ENCODE data around the gene NWD2.

NWD2 gene

DNA sequence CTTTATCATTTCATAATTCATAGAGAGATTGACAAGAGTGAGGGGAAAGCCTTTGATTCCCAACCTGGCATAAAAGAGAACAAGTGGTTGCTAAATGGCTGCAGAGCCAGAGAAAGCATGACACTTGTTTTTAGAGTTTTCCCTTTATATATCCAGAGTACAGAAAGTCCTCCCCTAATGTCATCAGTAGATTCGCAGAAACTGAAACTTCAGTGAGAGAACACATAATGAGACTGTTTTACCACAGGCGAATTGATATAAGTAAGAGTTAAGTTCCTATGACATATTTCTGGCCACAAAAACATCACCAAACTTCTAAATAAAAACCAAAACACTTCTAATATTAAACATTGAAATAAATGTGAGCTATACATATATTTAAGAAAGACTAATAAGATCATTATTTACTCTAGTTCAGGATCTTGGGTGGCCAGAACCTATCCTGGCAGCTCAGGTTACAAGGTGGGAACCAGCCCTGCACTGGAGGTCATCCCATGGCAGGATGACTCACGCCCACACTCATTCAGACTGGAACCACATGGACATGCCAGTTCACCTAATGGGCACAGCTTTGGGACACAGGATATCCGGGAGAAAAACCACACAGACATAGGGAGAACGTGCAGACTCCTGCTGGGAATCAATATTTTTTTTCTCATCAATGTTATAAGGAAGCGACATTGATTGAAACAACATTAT, 35.5 kb downstream of the NWD2 start:
- no peak for DNase-seq (ENCODE audit: low read depth in 2 of 2)

DNA sequence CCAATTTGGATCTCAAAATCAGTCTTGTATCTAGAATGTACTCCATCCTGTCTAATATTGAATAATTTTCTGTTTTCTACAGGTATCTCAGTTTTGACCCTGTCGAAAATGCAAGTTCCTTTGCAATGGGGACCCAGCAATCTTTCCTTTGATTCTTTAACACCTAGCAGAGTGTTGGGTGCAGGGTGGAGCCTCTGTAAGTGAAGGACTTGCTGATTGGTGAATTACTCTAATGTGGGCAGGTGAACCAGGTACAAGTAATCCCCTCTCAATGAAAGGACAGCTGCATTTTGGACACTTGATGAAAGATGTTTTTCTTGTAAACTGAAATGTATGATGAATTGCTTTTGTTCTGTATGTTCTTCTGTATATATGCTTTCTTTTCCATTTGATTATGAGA, 54.9 kb downstream of the NWD2 start:
- no peak for DNase-seq (ENCODE audit: low read depth in 2 of 2)

DNA sequence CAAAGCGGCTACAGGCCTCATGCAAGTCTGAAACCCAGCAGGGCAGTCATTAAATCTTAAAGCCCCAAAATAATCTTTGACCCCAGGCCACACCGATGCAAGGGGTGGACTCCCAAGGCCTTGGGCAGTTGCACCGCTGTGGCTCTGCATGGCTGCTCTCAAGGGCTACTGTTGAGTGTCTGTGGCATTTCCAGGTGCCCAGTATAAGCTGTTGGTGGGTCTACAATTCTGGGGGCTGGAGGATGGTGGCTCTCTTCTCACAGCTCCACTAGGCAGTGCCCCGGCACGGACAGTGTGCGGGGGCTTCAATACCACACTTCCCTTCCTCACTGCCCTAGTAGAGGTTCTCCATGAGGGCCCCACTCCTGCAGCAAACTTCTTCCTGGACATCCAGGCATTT, 60.1 kb downstream of the NWD2 start:
- no peak for DNase-seq (ENCODE audit: low read depth in 2 of 2)

DNA sequence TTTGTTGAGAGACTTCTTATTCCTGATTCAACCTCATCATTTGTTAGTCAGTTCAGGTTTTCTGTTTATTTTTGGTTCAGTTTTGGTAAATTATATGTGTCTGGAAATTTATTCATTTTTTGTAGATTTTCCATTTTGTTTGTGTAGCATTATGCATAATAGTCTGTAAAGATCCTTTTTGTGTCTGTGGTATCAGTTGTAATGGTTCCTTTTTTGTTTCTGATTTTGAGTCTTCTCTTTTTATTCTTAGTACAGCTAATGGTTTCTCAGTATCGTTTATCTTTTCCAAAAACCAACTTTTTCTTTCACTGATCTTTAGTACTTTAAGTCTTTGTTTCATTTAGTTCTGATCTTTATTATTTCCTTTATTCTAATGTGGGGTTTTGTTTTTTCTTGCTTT, 61.4 kb downstream of the NWD2 start:
- DNase-seq (ENCODE audit: low read depth in 2 of 2) = no peak

DNA sequence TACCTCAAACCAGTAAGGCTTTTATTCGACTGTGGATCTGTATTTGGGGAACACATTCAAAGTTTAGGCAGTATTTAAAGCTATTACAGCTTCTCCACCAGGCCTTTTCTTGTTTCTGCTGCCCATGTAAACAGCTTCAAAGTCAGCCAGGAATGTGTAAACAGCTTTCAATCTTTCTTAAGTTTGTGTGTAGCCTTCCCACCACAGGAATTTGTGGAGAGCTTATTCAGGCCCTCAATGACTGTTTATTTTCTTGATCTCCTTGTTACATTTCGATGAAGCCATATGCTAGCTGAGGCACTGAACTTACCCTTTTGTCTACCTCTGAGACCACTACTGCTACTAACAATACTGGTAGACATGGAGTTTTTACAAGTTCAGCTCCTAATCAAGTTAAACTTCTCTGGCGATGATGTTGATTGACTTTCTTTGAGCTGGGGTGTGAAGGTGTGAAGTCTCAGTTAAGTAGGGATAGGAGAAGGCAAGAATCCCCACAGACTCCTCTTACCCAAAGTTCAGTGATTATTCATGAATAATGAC, 72.6 kb downstream of the NWD2 start:
- no peak for DNase-seq (ENCODE audit: low read depth in 2 of 2)

DNA sequence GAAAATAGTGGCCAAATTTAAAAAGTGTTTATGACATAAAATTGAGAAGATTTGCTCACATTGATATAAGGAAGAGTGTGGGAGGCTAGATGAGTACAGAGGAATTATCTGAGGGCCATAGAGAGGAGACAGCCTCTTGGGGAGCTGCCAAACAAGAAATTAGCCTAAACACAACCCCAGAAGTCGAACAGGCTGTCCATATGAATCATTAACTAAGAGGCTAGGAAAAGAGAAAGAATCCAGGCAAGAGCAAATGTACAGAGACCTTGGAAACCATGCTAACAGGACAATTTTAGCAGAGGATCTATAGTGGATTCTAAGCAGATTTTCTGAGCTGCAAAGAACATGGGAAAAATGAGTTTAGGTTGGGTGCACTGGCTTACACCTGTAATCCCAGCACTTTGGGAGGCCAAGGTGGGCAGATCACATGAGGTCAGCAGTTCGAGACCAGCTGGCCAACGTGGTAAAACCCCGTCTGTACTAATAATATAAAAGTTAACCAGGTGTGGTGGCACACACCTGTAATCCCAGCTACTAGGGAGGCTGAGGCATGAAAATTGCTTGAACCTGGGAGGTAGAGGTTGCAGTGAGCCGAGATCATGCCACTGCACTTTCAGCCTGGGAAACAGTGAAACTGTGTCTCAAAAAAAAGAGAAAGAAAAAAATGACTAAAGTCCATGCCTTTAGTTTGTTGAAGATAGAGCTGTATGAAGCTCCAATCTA, 76.1 kb downstream of the NWD2 start:
- no peak for DNase-seq (ENCODE audit: low read depth in 2 of 2)

DNA sequence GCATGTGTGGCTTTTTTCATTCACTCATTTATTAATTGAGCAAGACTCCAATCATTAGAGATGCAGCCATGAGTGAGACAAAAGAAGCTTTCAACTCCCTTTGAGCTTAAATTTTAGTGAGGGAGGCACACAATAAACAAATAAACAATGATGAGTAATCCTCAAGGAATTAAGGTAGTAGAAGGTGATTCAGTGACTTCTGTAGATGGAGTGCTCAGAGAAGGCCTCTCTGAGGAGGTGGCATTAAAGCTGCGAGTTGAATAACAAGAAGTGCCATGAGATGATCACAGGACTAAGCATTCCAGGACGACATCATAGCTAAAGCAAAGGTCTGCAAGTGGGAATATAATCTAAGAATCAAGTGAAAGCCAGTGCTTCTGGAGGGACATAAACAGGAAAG, 77.6 kb downstream of the NWD2 start:
- no peak for DNase-seq (ENCODE audit: low read depth in 2 of 2)

DNA sequence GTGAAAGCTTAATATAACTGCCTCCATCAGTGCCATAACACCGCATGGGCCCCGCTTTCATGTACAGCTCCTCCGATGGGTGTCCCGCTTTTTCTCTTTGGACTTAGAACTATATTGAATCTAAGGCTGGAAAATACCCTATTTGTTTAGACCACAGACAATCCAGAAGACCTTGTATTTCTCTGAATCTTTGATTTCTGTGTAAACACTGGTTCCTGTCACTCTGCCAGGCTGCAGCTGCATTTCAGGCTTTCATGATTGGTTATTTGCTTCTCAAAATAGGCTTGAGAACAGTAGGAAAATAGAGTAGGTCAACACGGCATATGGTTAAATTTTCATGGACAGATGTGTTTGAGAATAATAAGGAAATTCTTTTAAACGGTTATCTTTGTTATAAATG, 80.0 kb downstream of the NWD2 start:
- DNase-seq (ENCODE audit: low read depth in 2 of 2) = no peak

DNA sequence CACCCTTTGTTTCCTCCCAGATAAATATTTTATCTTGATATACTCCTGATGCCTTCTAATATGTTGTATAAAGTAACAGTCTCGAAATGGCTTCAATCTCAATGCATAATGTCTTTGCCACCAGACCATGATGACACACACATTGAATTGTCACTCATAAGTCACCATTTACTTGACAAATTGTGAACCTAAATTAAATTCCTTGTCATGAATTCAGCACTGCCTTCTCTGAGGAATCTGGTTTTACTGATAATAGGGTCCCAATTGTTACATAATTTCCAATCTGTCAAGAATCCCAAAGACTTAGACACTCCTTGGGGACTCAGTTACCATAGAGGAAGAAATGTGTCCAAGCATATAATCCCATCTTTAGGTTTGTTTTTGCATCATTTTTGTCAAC, 82.3 kb downstream of the NWD2 start:
- DNase-seq (ENCODE audit: low read depth in 2 of 2) = no peak

DNA sequence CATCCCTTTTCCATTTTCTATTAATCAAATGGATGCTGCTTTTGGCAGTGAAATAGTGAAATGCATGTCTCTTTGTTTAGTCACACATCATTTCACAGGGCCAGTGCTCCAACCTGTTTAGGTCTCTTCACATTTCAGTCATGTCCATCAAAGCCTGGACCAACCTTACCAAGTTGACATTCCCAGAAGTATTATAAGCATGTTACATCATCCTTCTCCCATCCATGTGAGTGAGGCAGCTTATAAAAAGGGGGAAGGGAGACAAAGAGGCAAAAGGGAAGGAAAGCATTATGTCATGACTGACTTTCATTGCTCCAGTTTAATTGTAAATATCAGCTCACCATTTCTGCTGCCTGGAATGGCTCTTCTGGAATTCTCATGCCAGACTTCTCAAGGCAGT, 94.4 kb downstream of the NWD2 start:
- DNase-seq (ENCODE audit: low read depth in 2 of 2) = no peak

DNA sequence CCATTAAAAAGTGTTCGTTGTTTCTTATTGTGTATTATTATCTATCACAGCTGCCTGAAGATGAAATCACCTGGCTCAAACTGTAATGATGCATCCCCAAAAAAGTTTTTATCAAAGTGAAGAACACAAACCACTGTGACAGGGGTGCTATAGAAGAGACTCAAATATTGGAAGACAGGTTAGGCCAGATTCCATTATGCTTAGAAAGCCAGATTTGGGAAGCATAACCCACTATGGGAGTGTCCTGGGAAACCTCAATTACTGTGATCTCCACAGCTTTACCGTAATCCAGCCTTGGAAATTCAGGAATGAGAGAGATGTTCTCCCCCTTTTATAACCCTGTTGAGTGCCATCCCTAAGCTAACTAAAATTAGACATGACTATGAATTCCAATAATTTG, 114.2 kb downstream of the NWD2 start:
- DNase-seq (ENCODE audit: low read depth in 2 of 2) = no peak

DNA sequence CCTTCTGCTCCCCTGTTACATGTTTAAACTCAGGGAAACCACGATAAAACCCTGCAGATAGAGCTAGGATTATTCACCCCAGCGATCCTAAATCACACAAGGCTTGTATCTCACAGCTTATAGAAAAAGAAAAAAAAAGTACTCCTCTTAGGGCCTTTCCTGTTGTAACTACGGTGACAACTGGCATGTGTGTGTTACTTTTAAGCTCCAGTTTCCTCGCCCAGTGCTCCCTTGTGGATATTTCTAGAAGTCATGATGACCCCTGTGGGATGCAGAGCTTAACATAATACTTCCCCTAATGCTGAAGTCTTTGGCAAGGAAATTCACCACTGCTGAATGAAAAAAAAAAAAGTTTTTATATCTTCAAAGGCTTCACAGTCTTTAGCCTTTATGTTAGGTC, 114.7 kb downstream of the NWD2 start:
- DNase-seq (ENCODE audit: low read depth in 2 of 2) = no peak

DNA sequence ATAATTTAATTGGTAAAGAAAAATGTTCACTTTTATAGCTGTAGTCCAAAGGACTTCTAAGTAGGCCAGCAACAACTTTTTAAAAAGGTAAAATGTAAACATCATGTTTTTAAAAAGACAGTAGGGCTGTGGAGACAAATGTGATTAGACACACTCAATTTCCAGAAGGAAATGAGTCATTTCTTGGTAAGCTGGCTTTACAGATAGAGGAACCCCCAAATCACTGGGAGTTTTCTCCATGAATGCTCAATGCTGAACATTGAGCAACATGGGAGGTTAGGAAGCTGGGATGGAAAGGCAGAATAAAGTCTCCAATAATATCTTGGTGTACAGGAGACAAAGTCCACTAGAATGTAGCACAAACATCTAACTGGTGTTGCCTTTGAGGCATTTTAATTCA, 121.3 kb downstream of the NWD2 start:
- no peak for DNase-seq (ENCODE audit: low read depth in 2 of 2)

DNA sequence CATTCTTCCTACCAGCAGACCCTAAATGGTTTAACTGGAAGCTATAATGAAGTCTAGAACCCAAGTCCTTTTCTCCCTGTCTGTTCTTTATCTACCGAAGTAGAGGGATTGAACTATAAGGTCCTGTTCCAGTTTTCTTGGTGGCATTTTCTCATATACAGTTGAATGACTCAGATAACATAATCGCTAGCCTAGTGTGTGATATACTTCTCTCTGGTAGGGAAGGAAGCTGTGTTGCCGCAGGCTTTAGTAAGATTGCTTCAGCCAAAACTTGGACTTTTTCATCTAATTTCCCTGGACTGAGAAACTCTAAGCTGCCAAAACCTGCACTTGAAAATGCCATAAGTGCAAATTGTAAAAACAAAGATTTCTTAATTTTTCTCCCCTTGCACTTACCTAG, 123.4 kb downstream of the NWD2 start:
- DNase-seq (ENCODE audit: low read depth in 2 of 2) = no peak

DNA sequence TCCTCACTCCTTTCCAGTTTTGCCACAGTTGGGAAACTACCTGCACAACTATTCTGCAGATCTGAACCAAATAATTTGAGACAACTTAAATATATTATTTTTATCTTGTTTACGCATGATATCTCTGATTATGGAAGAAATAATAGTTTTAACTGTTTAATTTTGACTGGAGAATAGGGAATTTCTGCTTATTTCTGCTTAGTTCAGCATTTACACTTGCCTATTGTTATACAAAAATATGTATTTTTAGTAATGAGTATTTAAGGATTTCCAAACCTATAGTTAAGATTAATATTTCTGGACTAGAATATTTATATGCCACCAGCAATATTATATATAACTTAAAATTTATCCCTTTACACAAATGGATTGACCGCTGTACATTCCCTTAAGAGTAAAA, 125.5 kb downstream of the NWD2 start:
- DNase-seq (ENCODE audit: low read depth in 2 of 2) = no peak

DNA sequence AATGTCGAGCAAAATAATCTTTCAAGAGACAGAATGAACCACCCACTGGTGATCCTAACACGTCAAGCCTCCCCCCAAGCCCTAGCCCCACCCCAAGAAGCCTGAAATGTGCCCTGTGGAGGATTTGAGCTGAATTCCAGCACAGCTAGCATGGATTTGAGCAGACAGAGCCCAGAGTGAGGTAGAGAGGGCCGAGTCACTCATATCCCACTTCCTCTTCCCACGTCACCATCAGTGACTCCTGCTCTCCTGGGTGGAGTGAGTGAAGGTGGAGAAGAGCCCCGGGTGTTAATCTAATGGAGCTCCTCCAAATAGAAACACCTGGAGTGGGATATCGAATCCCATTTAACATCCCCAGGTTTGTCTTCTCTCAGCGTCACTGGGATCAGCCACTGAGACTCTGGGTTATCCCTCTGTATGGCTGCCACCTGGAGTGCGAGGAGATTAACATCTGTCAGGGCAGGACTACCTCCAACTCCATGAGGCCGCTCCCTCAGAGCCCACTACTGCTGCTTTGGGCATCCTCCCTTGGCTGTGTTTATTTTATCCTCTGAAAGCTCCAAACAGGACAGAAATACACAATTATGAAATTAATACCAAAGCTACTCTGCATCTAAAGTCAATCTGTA, 136.6 kb downstream of the NWD2 start:
- no peak for DNase-seq (ENCODE audit: low read depth in 2 of 2)

DNA sequence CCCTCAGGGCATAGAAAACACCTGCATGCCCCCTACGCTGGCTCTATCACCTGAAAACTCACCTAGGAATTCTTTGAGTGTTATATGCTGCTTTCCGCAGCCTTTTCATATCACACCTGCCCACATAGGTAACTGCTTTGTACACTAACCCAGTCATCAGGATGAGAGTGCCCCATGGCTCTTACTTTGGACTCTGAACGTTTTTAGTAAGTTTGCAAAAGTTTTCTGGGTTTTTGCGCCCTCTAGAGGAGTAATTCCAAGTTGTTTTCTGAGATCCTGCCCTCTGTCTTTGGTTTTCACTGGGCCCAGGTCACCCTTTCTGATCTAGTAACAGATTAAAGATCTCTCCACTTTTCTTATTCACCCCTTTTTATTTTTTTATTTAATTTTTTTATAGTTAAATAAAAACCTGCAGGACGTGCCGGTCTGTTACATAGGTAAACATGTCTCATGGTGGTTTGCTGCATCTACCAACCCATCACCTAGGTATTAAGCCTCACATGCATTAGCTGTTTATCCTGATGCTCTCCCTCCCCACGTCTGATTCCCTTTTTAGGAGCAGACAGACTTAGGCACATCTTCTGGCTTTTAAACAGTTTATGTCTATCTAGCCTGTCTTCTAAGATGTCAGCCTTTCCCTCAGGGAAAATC, 139.2 kb downstream of the NWD2 start:
- DNase-seq (ENCODE audit: low read depth in 2 of 2) = no peak

DNA sequence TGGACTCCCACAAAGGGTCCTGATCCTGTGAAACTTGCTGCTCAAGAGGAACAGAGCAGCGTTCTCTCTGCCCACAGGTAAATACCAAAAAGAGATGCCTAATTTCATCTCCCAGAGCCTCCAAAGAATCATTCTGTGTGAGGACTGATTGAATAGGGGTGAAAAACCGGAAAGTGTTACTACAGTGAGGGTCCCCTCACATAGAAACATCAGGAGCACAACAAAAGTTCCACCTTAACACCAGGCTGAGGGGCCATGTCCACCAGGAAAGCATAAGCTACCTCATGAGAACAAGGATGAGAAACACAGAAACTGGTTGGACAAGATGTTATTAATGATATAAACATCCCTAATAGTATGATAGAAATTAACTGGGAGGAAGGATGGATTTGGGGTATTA, 140.9 kb downstream of the NWD2 start:
- DNase-seq (ENCODE audit: low read depth in 2 of 2) = no peak

DNA sequence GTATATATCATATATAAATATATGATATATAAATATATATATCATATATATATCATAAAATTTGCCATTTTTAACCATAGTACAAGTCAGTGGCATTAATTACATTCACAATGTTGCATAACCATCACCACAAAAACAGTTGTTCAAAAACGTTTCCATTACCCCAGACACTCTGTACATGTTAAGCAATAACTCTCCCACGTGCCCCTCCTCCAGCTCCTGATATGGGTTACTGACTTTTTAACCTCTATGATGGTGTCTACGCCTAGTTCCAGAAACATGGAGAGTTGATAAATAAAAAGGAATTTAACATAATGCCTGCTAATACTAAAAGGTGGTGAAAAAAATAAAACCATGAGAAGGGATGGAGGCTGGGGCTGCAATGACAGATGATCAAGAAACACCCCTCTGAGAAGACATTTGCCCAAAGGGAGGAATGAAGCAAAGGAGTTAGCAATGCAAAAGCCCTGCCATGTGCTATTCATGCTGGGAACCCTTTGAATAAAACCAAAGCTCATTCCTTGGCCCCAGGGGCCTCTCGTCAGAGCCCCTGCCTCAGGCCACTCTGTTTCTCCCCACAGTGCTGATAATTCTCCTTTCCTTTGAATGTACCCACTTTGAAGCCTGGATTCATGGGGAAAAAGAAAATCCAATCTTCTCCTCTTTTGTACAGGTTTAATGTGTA, 144.3 kb downstream of the NWD2 start:
- DNase-seq (ENCODE audit: low read depth in 2 of 2) = no peak

DNA sequence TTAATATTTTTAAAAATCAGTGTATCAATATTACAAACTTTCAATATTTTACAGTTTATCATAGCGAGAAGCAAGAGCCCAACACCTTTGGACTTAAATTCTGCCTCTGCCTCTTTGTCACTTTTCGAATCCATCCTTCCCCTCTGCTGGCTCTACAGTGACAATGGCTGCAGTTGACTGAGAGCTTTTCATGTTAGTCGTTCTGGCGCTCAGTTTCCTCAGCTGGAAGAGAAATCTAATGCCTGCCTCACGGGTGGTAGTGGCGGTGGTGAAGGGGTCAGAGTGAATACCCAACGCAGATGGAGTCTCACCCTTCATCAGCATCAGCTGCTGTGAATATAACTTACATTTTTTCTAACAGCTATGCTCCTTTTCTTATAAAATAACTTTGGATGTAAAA, 144.8 kb downstream of the NWD2 start:
- no peak for DNase-seq (ENCODE audit: low read depth in 2 of 2)

DNA sequence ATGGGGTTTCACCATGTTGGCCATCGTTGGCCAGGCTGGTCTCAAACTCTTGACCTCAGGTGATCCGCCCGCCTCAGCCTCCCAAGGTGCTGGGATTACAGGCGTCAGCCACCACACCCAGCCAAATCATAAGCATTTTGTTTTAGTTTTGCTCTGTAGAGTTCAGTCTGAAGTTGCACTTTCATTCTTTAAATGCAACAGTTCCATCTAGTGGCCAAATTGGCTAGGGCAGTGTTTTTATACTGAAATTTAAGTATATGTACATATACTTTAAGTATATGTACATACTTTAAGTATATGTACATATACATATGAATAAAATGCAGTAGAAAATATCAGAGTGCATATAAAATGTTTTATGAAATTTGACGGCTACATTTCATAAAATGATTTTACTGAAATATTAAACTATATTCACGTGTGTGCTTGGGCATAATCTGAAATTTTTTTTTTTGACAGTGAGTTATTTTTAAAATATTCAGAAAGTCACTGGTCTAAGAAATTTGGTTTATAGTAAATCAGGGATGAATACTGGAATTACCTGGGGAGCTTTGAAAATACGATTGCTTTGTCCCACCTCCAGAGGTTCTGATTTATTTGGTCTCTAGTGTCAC, 145.5 kb downstream of the NWD2 start:
- DNase-seq (ENCODE audit: low read depth in 2 of 2) = no peak

Measured in stimulated activated CD8-positive, alpha-beta memory T cell treated with anti-CD3 and anti-CD28 coated beads, Interleukin-2, amount 100 ng/mL, for 48 hours (primary cell).